Measurements from ENCODE around the gene PFN1.

The PFN1 gene

GRCh38 chr17:4945944-4946280, 2.4 kb downstream of the PFN1 start:
- no peak for DNase-seq

- DNase-seq: peak in 14 of 51 donors; percentile 8 to 66 (median 26)
Observed at GRCh38 chr17:4945176-4945943, 3.0 kb downstream of the PFN1 start.

GRCh38 chr17:4944554-4945175, 3.7 kb downstream of the PFN1 start:
- no peak for DNase-seq

GRCh38 chr17:4944163-4944553, 4.2 kb downstream of the PFN1 start:
- no peak for DNase-seq

DNA sequence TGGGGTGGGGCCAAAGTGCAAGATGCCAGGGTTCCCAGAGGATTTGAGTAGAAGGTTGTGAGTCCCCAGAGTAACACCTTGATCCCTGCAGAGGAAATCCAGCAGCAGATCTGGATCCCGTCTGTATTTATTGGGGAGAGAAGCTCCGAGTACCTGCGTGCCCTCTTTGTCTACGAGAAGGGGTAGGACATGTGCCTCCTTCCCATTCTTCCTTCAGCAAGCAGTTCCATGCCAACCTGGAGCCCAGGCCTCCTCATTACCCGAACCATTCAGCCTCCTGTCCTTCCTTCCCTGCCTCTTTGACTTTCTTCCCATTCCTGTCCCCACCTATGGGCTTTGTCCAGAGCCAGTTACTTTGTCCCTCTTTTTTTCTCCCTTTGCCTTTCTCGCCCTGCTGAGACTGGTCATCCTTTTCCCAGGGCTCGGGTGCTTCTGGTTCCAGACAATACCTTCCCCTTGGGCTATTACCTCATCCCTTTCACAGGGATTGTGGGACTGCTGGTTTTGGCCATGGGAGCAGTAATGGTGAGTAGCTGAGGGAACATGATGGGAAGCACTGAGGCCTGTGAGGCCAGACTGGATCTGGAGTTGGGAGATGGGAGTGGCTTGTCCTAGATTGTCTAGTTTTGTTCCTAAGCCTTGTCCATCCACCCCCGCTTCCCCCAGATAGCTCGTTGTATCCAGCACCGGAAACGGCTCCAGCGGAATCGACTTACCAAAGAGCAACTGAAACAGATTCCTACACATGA, 5.4 kb downstream of the PFN1 start:
- no peak for DNase-seq

GRCh38 chr17:4941319-4941610, 7.1 kb downstream of the PFN1 start:
- no peak for DNase-seq

GRCh38 chr17:4940555-4941318, 7.6 kb downstream of the PFN1 start:
- peak in 3 of 51 donors; percentile 70 to 80 (median 71) for DNase-seq

DNA sequence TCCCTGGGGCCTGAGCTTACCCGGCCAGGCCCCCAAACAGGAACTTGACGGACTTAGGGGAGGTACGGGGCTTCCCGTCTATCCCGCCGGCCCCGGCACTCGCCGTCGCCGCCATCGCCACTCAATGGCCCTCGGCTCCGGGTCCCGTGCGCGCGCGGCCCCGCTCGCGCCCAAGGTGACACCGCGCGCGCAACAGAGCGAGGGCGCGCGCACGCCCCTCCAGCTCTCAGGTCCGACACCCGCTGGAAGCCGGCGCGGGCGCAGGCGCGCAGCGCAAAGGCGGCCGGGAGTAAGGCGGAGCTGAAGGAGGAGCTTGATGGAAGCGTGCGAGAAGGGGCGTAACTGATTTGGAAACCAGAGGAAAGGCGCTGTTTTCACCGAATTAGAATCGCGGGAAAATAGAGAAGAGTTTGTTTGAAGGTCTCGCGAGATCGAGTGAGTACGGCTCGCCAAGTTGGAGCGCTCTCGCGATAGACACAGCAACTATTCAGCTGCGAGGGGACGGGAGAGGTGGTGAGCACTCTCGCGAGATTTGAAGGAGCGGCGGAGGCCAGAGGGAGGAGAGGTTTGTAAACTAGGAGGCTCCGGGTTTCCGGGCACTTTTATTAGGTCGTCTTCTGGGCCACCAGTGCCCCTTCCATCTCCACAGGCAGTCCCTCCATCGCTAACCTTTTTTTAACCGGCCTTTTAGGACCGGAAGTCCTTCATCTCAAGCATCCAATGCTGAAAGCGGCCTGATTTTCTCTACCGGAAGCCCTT, 8.4 kb downstream of the PFN1 start, which contains the start of the genes RNF167 and SLC25A11:
Gene RNF167, plus strand, starts transcription at position 473 of the 759 bp plus-strand sequence. CDS start 642 bp downstream, outside the sequence.
Gene SLC25A11, minus strand, starts transcription at position 251 of the 759 bp plus-strand sequence. Its CDS starts 136 bp downstream, at position 115.
- DNase-seq: peak; percentile 65 to 99 (median 93)

- DNase-seq: peak in 3 of 51 donors; percentile 49 to 57 (median 54)
Observed at GRCh38 chr17:4939546-4939795, 8.9 kb downstream of the PFN1 start.

GRCh38 chr17:4938688-4939545, 9.4 kb downstream of the PFN1 start:
- DNase-seq: no peak

DNA sequence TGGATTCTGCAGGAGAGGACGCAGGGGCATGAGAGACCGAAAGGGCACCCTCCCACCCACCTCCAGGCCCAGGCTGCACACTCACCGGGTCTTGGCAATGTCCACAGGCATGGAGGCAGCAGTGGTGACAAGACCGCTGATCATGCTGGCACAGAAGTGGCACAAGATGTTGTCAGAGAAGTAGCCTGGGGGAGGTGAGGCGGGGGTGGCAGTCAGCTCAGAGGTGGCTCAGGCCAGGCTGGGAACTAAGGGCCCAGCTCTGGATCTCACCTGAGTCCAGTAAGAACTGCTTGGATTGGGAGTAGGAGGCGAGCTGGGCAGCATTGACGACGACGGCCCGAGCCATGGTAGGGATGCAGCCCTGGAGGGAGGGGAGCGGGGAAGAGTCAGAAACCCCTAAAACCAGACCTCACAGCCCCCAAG, 10.2 kb downstream of the PFN1 start:
- DNase-seq: no peak

- DNase-seq: no peak
Observed at GRCh38 chr17:4937553-4937952, 10.8 kb downstream of the PFN1 start.

GRCh38 chr17:4936436-4936835, 11.9 kb downstream of the PFN1 start:
- DNase-seq: no peak

DNA sequence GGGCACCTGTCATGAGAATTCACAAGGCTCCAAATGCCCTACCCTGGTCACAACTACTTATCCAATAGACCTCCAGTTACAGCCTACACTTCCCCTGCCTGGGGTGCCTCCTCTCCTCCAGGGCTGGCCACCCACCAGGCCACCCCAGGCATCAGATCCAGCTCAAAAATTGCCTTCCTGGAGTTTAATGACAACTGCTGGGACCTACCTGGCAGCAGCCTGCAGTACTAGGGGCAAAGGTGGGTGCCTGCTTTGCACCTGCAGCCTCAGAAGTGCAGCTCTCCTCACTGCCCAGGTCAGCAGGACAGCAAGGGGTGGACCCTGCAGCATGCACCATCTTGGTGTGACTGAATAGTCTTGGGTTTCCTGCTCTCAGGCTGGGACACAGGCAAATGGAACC, 12.7 kb downstream of the PFN1 start:
- no peak for DNase-seq

DNA sequence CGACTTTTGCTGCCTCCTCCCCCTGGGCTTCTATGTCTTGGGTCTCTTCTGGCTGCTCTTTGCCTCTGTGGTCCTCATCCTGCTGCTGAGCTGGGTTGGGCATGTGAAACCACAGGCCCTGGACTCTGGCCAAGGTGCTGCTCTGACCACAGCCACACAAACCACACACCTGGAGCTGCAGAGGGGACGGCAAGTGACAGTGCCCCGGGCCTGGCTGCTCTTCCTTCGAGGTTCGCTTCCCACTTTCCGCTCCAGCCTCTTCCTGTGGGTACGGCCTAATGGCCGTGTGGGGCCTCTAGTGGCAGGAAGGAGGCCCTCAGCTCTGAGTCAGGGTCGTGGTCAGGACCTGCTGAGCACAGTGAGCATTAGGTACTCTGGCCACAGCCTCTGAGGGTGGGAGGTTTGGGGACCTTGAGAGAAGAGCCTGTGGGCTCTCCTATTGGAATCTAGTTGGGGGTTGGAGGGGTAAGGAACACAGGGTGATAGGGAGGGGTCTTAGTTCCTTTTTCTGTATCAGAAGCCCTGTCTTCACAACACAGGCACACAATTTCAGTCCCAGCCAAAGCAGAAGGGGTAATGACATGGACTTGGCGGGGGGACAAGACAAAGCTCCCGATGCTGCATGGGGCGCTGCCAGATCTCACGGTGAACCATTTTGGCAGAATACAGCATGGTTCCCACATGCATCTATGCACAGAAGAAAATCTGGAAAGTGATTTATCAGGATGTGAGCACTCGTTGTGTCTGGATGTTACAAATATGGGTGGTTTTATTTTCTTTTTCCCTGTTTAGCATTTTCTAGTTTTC, 14.0 kb downstream of the PFN1 start:
- DNase-seq: peak in 3 of 51 donors; percentile 8 to 12 (median 9)

GRCh38 chr17:4933646-4934045, 14.7 kb downstream of the PFN1 start:
- DNase-seq: no peak

GRCh38 chr17:4932756-4933155, 15.6 kb downstream of the PFN1 start:
- DNase-seq: no peak

DNA sequence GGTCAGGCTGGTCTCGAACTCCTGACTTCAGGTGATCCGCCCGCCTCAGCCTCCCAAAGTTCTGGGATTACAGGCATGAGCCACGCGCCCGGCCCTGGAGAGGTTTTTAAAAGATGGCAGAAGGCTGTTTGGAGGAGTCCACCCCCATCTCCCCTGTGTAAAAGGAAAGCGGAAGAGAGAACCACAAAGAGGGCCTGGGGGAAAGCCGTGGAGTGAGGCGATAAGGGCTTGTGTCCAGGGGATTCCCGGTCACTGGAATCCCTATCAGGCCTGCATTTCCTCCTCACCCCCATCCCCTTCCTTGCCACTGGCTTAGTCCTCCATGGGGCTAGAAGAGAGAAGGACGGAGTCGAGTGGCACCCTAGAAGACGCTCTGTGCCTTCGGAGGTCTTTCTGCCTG, 16.4 kb downstream of the PFN1 start, which contains the start of gene GP1BA:
Gene GP1BA, plus strand, starts transcription at position 315 of the 400 bp plus-strand sequence. CDS start 328 bp downstream, outside the sequence.
- no peak for DNase-seq

DNA sequence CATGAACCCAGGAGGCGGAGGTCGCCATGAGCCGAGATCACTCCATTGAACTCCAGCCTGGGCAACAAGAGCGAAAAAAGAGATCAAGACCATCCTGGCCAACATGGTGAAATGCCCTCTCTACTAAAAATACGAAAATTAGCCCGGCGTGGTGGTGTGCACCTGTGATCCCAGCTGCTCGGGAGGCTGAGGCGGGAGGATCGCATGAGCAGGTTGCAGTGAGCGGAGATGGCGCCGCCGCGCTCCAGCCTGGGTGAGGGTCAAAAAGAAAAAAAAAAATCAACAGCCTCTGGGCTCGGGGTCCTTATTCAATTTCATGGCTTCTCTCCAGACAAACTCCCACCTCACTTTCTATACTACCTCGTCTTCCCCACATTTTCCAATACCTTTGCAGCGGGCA, 19.4 kb downstream of the PFN1 start:
- DNase-seq: no peak
